ENCODE data around the gene MREG.

- TF ChIP-seq POLR2A (IDR thresholded peaks at IDR 0.05) (no peak), EP300 (IDR thresholded peaks at IDR 0.05) (no peak)
- TF ChIP-seq, protein P1, sequence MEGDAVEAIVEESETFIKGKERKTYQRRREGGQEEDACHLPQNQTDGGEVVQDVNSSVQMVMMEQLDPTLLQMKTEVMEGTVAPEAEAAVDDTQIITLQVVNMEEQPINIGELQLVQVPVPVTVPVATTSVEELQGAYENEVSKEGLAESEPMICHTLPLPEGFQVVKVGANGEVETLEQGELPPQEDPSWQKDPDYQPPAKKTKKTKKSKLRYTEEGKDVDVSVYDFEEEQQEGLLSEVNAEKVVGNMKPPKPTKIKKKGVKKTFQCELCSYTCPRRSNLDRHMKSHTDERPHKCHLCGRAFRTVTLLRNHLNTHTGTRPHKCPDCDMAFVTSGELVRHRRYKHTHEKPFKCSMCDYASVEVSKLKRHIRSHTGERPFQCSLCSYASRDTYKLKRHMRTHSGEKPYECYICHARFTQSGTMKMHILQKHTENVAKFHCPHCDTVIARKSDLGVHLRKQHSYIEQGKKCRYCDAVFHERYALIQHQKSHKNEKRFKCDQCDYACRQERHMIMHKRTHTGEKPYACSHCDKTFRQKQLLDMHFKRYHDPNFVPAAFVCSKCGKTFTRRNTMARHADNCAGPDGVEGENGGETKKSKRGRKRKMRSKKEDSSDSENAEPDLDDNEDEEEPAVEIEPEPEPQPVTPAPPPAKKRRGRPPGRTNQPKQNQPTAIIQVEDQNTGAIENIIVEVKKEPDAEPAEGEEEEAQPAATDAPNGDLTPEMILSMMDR (IDR thresholded peaks at IDR 0.05), result no peak
Observed at GRCh38 chr2:215961981-215962380, 51.4 kb downstream of the MREG start.
